Neural cell (in vitro differentiated cells): ENCODE data around the gene IGSF3. TPM values are rescaled to one million over a fixed set of nuclear protein-coding genes. Genes with fewer than 3 reads are reported as not detected.

Experiments used
- H2AFZ ChIP-seq: fragments of 200-600, 300-800 bp; sonication (generic), shearing (Covaris generic); 2 replicates; pipeline ENCODE4 v1.6.0; 2014; ENCODE audit warnings: low read depth, mild to moderate bottlenecking, antibody characterized with exemption, low read length, moderate library complexity
- H3F3A ChIP-seq: fragments of 200-600 bp; shearing (Covaris generic); 2 replicates; pipeline ENCODE4 v1.6.1; 2016; ENCODE audit warnings: mild to moderate bottlenecking, moderate library complexity, mixed read lengths, antibody characterized with exemption, low read length; ENCODE audit not compliant: insufficient read depth, poor library complexity, severe bottlenecking
- H3K27ac ChIP-seq: fragments of 200-600, 300-800 bp; sonication (generic), shearing (Covaris generic); 2 replicates; pipeline ENCODE4 v1.5.1; 2014; ENCODE audit warnings: mild to moderate bottlenecking, low read length, moderate library complexity
- H3K27me3 ChIP-seq: fragments of 300-800, 200-600 bp; sonication (generic), shearing (Covaris generic); 2 replicates; pipeline ENCODE4 v1.6.0; 2014; ENCODE audit warnings: mild to moderate bottlenecking, low read depth, low read length, moderate library complexity; ENCODE audit not compliant: insufficient read depth
- H3K36me3 ChIP-seq: fragments of 300-800, 200-600 bp; sonication (generic), shearing (Covaris generic); 2 replicates; pipeline ENCODE4 v1.5.1; 2014; ENCODE audit warnings: mild to moderate bottlenecking, antibody characterized with exemption, low read length, moderate library complexity; ENCODE audit not compliant: insufficient read depth
- H3K4me2 ChIP-seq: fragments of 300-800, 200-600 bp; sonication (generic), shearing (Covaris generic); 2 replicates; pipeline ENCODE4 v1.6.0; 2014; ENCODE audit warnings: mild to moderate bottlenecking, low read length
- H3K4me3 ChIP-seq: fragments of 300-800, 200-600 bp; sonication (generic), shearing (Covaris generic); 2 replicates; pipeline ENCODE4 v1.5.1; 2014; ENCODE audit warnings: mild to moderate bottlenecking, low read length, moderate library complexity
- H3K79me2 ChIP-seq: fragments of 200-600 bp; shearing (Covaris generic); replicated peaks from 2 replicates; pipeline ENCODE4 v1.6.0; 2014; ENCODE audit warnings: mild to moderate bottlenecking, low read length, moderate library complexity; ENCODE audit not compliant: insufficient read depth
- H3K9ac ChIP-seq: fragments of 300-800, 200-600 bp; sonication (generic), shearing (Covaris generic); 2 replicates; pipeline ENCODE4 v1.6.1; 2016; ENCODE audit warnings: mild to moderate bottlenecking, low read length, mixed read lengths
- H3K9me2 ChIP-seq: fragments of 200-600 bp; shearing (Covaris generic); 2 replicates; pipeline ENCODE4 v1.6.1; 2016; ENCODE audit warnings: mild to moderate bottlenecking, low read length, mixed read lengths; ENCODE audit not compliant: insufficient read depth
- H3K9me3 ChIP-seq: fragments of 200-600, 300-800 bp; sonication (generic), shearing (Covaris generic); 2 replicates; pipeline ENCODE4 v1.6.1; 2016; ENCODE audit warnings: mild to moderate bottlenecking, mixed run types, low read length, moderate library complexity, mixed read lengths
- H4K20me1 ChIP-seq: fragments of 200-600 bp; shearing (Covaris generic); 2 replicates; pipeline ENCODE4 v1.6.1; 2016; ENCODE audit warnings: mild to moderate bottlenecking, mixed run types; ENCODE audit not compliant: insufficient read depth
- CTCF ChIP-seq: fragments of 450-650 bp; IDR thresholded peaks from 2 replicates; pipeline ENCODE4 v1.5.1; 2014; ENCODE audit warnings: antibody characterized with exemption, mild to moderate bottlenecking, moderate library complexity; ENCODE audit not compliant: poor library complexity, severe bottlenecking
- EP300 ChIP-seq: fragments of 450-650 bp; conservative IDR thresholded peaks from 2 replicates; pipeline ENCODE4 v1.6.1; 2014; ENCODE audit warnings: antibody characterized with exemption, mild to moderate bottlenecking, moderate library complexity; ENCODE audit not compliant: poor library complexity, severe bottlenecking
- EZH2 ChIP-seq: fragments of 200-600, 300-800 bp; shearing (Covaris generic), sonication (generic); IDR thresholded peaks from 2 replicates; pipeline ENCODE4 v1.6.1; 2014; ENCODE audit warnings: antibody characterized with exemption, low read length, borderline replicate concordance, mild to moderate bottlenecking; ENCODE audit not compliant: insufficient read depth, poor library complexity, severe bottlenecking
- MXI1 ChIP-seq: fragments of 450-650 bp; conservative IDR thresholded peaks from 2 replicates; pipeline ENCODE4 v1.6.1; 2014; ENCODE audit warnings: antibody characterized with exemption, mild to moderate bottlenecking; ENCODE audit not compliant: poor library complexity, severe bottlenecking
- POLR2AphosphoS5 ChIP-seq: IDR thresholded peaks from 2 replicates; pipeline ENCODE4 v1.6.1; 2012
- RAD21 ChIP-seq: fragments of 450-650 bp; conservative IDR thresholded peaks from 2 replicates; pipeline ENCODE4 v1.6.1; 2014; ENCODE audit warnings: antibody characterized with exemption, mild to moderate bottlenecking, moderate library complexity
- REST ChIP-seq: IDR thresholded peaks from 2 replicates; pipeline ENCODE4 v1.6.1; 2012; ENCODE audit warnings: borderline replicate concordance
- SMC3 ChIP-seq: fragments of 450-650 bp; conservative IDR thresholded peaks from 2 replicates; pipeline ENCODE4 v1.6.1; 2014; ENCODE audit warnings: antibody characterized with exemption, mild to moderate bottlenecking, moderate library complexity; ENCODE audit not compliant: poor library complexity
- TAF1 ChIP-seq: IDR thresholded peaks from 2 replicates; pipeline ENCODE4 v1.6.1; 2012; ENCODE audit warnings: low read depth
- polyA plus RNA-seq: library from polyadenylated mRNA; depleted of rRNA; stranded (reverse); fragments of >200 nt; gene quantifications from 2 replicates; pipeline ENCODE4 v1.2.3, GENCODE V29; 2014

Gene IGSF3
- polyA plus RNA-seq, 1 donor from 2014 or later: 81.4 TPM

- Histone ChIP-seq H4K20me1 (no peaks in the 10 kb centered on the region), H3K4me3 (no peak overlapping the region)
Measured at GRCh38 chr1:116540088-116540487, 127.4 kb downstream of the IGSF3 start.

GRCh38 chr1:116538544-116538943 lies 129.0 kb downstream of the IGSF3 start:
- H3K9ac ChIP-seq: no peak overlapping the region
- no peaks in the 10 kb centered on the region for H3K79me2 ChIP-seq
- no peaks in the 10 kb centered on the region for H4K20me1 ChIP-seq
- no peaks in the 10 kb centered on the region for H3K27me3 ChIP-seq
- no peak overlapping the region for H3K27ac ChIP-seq
- no peak overlapping the region for H3K4me3 ChIP-seq
- no peaks in the 10 kb centered on the region for H3K36me3 ChIP-seq
- no peaks in the 10 kb centered on the region for H3K9me3 ChIP-seq
- H3K4me2 ChIP-seq: no peak overlapping the region
- no peak overlapping the region for H2AFZ ChIP-seq
- H3K9me2 ChIP-seq: no peaks in the 10 kb centered on the region
- no peaks in the 10 kb centered on the region for H3F3A ChIP-seq
- no peak for TF ChIP-seq MXI1
- TF ChIP-seq EZH2: no peak
- TF ChIP-seq RAD21: no peak
- TF ChIP-seq EP300: no peak
- TF ChIP-seq SMC3: no peak
- no peak for TF ChIP-seq TAF1
- no peak for TF ChIP-seq CTCF

More at GRCh38 chr1:116540088-116540487, 127.4 kb downstream of the IGSF3 start:
- no peaks in the 10 kb centered on the region for H3K9me2 ChIP-seq
- H3K79me2 ChIP-seq: no peaks in the 10 kb centered on the region
- no peak overlapping the region for H2AFZ ChIP-seq
- no peak overlapping the region for H3K4me2 ChIP-seq
- no peaks in the 10 kb centered on the region for H3K36me3 ChIP-seq
- H3K9ac ChIP-seq: no peak overlapping the region
- H3K9me3 ChIP-seq: no peaks in the 10 kb centered on the region
- TF ChIP-seq EP300 (no peak), POLR2AphosphoS5 (no peak), MXI1 (no peak), EZH2 (no peak), SMC3 (no peak), REST (no peak), TAF1 (no peak), RAD21 (no peak), CTCF (no peak)
- H3F3A ChIP-seq: no peaks in the 10 kb centered on the region
- H3K27me3 ChIP-seq: no peaks in the 10 kb centered on the region
- H3K27ac ChIP-seq: no peak overlapping the region
